ENCODE data around the gene RRM2. TPM values are rescaled to one million over a fixed set of nuclear protein-coding genes. Genes with fewer than 3 reads are reported as not detected.

The RRM2 gene
- 10 to 100 TPM; 44.8 to 65.9 (median 64.7) TPM for polyA plus RNA-seq (ENCODE audit: insufficient read length in 3 of 3)
- long read RNA-seq, donor 1, transcript RRM2-202 (10 exons, 3,673 nt), result major isoform, 10 of 12 reads
- long read RNA-seq, donor 1, partial matches to known transcripts, result 0 of 12 reads
- long read RNA-seq, donor 1, other reads (novel, unspliced or antisense), result 0 of 12 reads
- long read RNA-seq, donor 2, transcript RRM2-202 (10 exons, 3,673 nt), result major isoform, 8 of 8 reads
- long read RNA-seq, donor 2, partial matches to known transcripts, result 0 of 8 reads
- long read RNA-seq, donor 2, other reads (novel, unspliced or antisense), result 0 of 8 reads
- long read RNA-seq, donor 3, transcript RRM2-202 (10 exons, 3,673 nt), result major isoform, 20 of 21 reads
- long read RNA-seq, donor 3, partial matches to known transcripts, result 0 of 21 reads
- long read RNA-seq, donor 3, other reads (novel, unspliced or antisense), result 0 of 21 reads
- long read RNA-seq, donor 4, transcript RRM2-202 (10 exons, 3,673 nt), result major isoform, 9 of 11 reads
- long read RNA-seq, donor 4, partial matches to known transcripts, result 0 of 11 reads
- long read RNA-seq, donor 4, other reads (novel, unspliced or antisense), result 0 of 11 reads
- long read RNA-seq, donor 5, result 0 reads
- long read RNA-seq, donor 6, transcript RRM2-202 (10 exons, 3,673 nt), result major isoform, 13 of 17 reads
- long read RNA-seq, donor 6, partial matches to known transcripts, result 0 of 17 reads
- long read RNA-seq, donor 6, other reads (novel, unspliced or antisense), result 0 of 17 reads
- long read RNA-seq, donor 7, transcript RRM2-202 (10 exons, 3,673 nt), result major isoform, 16 of 16 reads
- long read RNA-seq, donor 7, partial matches to known transcripts, result 0 of 16 reads
- long read RNA-seq, donor 7, other reads (novel, unspliced or antisense), result 0 of 16 reads
- long read RNA-seq, donor 8, transcript RRM2-202 (10 exons, 3,673 nt), result major isoform, 19 of 20 reads
- long read RNA-seq, donor 8, partial matches to known transcripts, result 0 of 20 reads
- long read RNA-seq, donor 8, other reads (novel, unspliced or antisense), result 0 of 20 reads
- long read RNA-seq, donor 9, transcript RRM2-202 (10 exons, 3,673 nt), result major isoform, 7 of 7 reads
- long read RNA-seq, donor 9, partial matches to known transcripts, result 0 of 7 reads
- long read RNA-seq, donor 9, other reads (novel, unspliced or antisense), result 0 of 7 reads
- long read RNA-seq, donor 10, transcript RRM2-202 (10 exons, 3,673 nt), result major isoform, 11 of 59 reads
- long read RNA-seq, donor 10, partial matches to known transcripts, result 46 of 59 reads
- long read RNA-seq, donor 10, other reads (novel, unspliced or antisense), result 0 of 59 reads
- long read RNA-seq, donor 11, transcript RRM2-202 (10 exons, 3,673 nt), result major isoform, 9 of 9 reads
- long read RNA-seq, donor 11, partial matches to known transcripts, result 0 of 9 reads
- long read RNA-seq, donor 11, other reads (novel, unspliced or antisense), result 0 of 9 reads
- long read RNA-seq, donor 12, partial matches to known transcripts, result 0 of 3 reads
- long read RNA-seq, donor 12, other reads (novel, unspliced or antisense), result 0 of 3 reads
- long read RNA-seq, donor 13, transcript RRM2-202 (10 exons, 3,673 nt), result major isoform, 19 of 28 reads
- long read RNA-seq, donor 13, partial matches to known transcripts, result 5 of 28 reads
- long read RNA-seq, donor 13, other reads (novel, unspliced or antisense), result 0 of 28 reads
- long read RNA-seq, donor 14, transcript RRM2-202 (10 exons, 3,673 nt), result major isoform, 7 of 7 reads
- long read RNA-seq, donor 14, partial matches to known transcripts, result 0 of 7 reads
- long read RNA-seq, donor 14, other reads (novel, unspliced or antisense), result 0 of 7 reads
- long read RNA-seq, donor 15, partial matches to known transcripts, result 0 of 4 reads
- long read RNA-seq, donor 15, other reads (novel, unspliced or antisense), result 0 of 4 reads
- long read RNA-seq, donor 16, transcript RRM2-202 (10 exons, 3,673 nt), result major isoform, 21 of 35 reads
- long read RNA-seq, donor 16, partial matches to known transcripts, result 8 of 35 reads
- long read RNA-seq, donor 16, other reads (novel, unspliced or antisense), result 0 of 35 reads

DNA sequence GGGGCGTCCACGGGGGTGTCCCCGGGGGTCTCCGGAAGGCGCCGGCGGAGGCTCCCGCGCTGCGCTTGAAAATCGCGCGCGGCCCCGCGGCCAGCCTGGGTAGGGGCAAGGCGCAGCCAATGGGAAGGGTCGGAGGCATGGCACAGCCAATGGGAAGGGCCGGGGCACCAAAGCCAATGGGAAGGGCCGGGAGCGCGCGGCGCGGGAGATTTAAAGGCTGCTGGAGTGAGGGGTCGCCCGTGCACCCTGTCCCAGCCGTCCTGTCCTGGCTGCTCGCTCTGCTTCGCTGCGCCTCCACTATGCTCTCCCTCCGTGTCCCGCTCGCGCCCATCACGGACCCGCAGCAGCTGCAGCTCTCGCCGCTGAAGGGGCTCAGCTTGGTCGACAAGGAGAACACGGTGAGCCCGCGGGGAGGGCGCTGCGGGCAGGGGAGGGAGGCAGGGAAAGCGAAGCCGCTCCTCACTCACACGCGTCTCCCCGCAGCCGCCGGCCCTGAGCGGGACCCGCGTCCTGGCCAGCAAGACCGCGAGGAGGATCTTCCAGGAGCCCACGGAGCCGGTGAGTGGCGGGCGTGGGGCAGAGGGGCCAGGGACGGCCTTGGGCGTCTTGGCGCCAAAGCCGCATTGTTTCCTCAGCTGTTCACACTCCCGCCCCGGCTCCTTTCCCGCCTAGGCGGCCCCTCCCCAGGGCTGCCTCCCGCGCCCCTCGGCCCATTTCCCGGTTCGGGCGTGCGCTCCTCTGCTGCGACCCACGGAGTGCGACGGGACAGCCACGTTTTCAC lies at the start of gene RRM2:
RRM2 (plus strand) TSS at position 240 of the 781 bp plus-strand sequence; CDS start at position 300, 60 bp downstream.
- DNase-seq (ENCODE audit: extremely low read depth in 1 of 11, low read depth in 9 of 11, low spot score in 4 of 11), result peak; percentile 62 to 93 (median 89)

DNA sequence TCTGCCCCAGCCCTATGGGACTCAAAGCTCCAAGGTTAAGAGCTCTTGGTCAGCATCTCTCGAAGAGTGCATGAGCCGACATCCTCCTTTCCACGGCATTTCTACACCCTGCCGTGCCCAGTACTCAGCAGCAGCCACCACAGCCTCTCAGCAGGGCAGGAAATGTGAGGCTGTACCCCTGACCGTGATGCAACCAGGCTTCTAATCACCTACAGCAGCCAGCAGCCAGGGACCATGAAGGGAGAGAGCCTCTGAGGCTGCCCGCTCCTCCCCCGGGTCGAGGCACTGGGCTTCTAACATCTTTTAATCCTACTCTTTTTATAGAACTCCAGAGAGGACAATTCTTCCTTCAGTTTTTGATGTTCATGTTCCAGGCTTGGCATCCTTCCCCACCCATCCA lies 48.8 kb upstream of the RRM2 start:
- DNase-seq (ENCODE audit: extremely low read depth in 1 of 11, low read depth in 9 of 11, low spot score in 4 of 11), result no peak

DNA sequence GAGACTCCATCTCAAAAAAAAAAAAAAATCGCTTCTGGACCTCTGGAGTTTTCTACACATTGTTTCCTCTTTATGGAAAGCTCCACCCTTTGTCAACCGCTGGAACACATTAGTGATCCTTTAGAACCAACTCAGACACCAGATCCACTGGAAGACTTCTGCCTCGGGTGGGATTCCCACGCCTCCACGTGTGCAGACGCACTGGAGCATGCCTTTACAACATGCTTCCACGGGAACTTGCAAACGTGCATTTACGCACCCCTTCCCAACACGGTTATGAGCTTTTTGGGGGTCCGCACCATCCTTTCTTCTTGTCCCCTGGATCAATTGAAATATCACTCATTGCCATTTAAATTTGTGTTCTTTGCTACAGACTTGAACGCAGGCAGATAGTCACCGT lies 47.4 kb upstream of the RRM2 start:
- no peak for DNase-seq (ENCODE audit: extremely low read depth in 1 of 11, low read depth in 9 of 11, low spot score in 4 of 11)

DNA sequence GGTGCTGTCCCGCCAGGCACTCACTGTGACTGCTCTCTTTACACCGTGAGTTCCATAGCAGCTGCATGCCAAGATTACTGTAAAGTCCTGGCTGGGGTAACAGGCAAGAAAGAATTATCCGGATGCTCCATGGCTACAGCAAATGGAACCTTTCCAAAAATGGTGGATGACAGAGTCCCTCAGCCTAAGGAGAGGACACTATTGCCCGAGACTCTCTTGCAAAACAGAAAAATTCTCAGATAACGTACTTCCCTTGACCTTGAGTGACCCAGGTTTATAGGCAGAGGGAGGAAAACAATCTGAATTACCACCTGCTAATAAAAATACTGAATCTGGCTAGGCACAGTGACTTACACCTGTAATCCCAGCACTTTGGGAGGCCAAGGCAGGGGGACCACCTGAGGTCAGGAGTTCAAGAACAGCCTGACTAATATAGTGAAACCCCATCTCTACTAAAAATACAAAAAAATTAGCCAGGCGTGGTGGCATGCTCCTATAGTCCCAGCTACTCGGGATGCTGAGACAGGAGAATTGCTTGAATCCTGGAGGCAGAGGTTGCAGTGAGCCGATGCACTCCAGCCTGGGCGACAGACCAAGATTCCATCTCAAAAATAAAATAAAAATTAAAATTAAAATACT lies 46.8 kb upstream of the RRM2 start:
- DNase-seq (ENCODE audit: extremely low read depth in 1 of 11, low read depth in 9 of 11, low spot score in 4 of 11), result no peak

DNA sequence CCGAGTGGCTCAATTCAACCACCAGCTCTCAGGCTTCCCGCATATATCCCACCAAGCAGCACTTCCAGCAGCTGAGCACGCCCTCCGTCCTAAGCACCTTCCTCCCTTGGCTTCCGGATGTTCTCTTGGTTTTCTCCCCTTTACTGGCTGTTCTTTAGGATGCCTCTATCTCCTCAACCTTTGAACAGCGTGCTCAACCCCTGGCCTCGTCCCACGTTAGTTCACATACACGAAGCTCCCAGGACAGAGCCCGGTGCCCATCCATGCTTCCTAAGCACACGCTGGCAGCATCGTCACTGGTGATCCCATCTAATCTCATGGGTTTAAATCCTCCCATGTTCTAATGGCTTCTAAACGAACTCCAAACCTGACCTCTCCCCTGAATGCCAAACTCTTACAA lies 46.0 kb upstream of the RRM2 start:
- DNase-seq (ENCODE audit: extremely low read depth in 1 of 11, low read depth in 9 of 11, low spot score in 4 of 11), result no peak

DNA sequence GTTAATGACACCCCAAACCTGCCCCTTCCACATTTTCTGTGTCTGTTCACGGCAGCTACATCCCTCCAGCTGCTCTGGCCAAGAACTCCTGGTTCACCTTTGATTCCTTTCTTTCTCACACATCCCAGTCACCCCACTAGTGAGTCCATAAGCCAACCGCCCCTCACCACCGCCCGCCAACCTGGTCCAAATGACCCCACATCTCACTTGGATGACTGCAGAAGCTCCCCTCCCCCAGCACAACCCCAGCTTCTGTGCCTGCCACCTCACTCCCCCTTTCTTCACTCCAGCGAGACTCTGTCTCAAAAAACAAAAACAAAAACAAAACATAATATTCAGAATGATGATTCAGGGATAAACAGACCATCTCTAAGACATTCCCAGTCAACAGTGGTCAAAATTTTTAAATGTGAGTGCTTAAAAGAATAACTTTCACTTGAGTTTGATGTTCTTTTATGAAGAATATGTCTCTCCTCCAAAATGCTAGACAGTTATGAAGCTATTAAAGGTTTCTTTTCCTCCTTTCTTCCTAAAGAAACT lies 45.5 kb upstream of the RRM2 start:
- DNase-seq (ENCODE audit: extremely low read depth in 1 of 11, low read depth in 9 of 11, low spot score in 4 of 11), result no peak

DNA sequence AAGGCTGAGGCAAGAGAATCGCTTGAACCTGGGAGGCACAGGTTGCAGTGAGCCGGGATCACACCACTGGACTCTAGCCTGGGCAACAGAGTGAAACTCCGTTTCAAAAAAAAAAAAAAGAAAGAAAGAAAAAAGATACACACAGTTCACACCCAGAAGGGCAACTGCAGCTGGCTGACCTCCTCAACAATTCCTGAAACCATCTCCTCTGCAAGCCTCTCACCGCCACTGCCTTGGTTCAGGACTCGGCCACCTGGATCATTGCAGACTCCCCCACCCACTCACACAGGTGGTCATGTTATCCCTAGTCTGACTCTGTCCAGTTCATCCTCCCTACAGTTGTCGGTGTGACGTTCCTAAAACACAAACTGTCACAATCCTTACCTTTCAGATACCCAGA lies 44.5 kb upstream of the RRM2 start:
- DNase-seq (ENCODE audit: extremely low read depth in 1 of 11, low read depth in 9 of 11, low spot score in 4 of 11), result no peak

DNA sequence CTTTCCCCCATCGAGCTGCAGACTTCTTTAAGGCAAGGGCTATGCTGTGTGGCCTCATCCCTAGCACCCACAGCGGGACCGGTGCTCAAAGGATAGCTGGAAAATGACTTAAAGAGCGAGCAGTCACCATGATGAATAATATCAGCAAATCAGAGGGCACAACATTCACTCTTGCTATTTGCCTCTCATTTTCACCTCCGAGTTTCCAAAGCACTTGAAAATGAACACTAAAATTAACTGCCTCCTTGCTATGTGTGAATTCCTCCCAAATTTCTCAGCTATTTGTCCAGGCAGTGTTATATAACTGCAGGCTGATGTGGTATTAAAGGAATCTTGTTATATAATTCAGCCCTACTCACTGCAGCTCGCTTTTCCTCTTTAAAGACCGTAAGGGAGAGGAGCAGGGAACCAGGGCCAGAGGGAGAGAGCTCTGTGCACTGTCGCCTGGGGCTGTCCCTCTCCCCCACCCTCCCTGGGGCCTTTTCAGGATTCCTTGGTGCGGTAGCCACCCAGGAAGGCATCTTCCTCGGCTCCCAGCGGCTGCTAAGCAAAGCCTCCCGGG lies 43.8 kb upstream of the RRM2 start:
- no peak for DNase-seq (ENCODE audit: extremely low read depth in 1 of 11, low read depth in 9 of 11, low spot score in 4 of 11)

DNA sequence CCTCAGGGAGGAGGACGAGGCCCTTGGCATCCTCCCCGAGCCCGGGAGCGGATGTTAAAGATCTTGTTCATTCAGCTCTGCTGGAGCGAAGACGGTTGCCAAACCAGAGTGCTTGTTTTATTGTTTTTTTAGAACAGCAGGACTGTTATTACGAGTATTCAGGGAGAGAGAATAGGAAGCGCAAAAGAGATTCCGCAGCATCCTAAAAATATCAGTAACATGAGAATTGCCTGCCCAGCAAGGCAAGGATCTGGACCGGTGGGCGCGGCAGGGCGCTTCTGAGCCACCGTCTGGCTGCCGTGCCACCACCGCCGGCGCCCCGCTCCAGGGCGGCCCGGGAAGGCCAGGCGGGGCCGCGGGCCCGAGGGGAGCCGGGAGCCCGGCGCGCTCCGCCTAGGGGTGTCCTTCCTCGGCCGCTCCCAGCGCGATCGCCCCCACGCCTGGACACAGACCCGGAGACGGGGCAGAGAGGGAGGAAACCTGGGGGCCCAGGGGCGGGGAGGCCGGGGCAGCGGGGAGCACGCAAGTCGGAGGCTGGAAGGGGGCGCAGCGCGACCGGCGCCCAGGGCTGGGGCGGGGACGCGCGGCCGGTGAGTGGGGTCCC lies 43.2 kb upstream of the RRM2 start:
- DNase-seq (ENCODE audit: extremely low read depth in 1 of 11, low read depth in 9 of 11, low spot score in 4 of 11), result no peak

DNA sequence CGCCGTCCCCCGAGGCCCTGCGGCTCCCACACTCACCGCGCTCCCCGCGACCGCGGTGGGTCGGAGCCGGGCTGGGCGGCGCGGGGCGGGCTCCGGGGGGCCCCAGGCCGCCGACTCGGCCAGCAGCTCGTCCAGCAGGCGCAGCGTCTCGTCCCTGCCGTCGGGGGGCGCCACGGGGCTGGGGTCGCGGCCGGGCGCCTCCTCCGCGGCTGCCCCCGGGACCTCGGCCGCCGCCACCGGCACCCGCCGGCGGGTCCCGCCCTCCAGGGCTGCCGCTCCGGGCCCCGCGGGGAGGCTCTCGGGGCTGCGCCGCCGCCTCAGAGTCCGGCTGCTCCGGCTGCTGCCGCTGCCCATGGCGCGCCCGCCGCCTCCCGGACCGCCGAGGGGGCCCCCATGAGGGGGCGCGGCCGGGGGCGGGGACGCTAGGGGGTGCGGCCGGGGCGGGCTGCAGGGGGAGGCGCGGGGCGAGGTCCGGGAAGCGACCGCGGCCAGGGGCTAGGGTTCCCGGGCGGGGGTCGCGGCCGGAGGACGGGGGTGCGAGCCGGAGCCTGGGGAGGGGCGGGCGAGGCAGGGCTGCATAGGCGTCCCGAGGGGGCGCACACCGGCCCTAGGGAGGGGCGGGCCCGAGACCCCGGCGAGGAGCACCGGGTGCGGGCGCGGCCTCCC lies 42.5 kb upstream of the RRM2 start, which contains the start of gene CYS1:
CYS1 (minus strand) TSS at position 542 of the 666 bp plus-strand sequence; CDS start at position 354, 188 bp downstream.
- DNase-seq (ENCODE audit: extremely low read depth in 1 of 11, low read depth in 9 of 11, low spot score in 4 of 11), result no peak

DNA sequence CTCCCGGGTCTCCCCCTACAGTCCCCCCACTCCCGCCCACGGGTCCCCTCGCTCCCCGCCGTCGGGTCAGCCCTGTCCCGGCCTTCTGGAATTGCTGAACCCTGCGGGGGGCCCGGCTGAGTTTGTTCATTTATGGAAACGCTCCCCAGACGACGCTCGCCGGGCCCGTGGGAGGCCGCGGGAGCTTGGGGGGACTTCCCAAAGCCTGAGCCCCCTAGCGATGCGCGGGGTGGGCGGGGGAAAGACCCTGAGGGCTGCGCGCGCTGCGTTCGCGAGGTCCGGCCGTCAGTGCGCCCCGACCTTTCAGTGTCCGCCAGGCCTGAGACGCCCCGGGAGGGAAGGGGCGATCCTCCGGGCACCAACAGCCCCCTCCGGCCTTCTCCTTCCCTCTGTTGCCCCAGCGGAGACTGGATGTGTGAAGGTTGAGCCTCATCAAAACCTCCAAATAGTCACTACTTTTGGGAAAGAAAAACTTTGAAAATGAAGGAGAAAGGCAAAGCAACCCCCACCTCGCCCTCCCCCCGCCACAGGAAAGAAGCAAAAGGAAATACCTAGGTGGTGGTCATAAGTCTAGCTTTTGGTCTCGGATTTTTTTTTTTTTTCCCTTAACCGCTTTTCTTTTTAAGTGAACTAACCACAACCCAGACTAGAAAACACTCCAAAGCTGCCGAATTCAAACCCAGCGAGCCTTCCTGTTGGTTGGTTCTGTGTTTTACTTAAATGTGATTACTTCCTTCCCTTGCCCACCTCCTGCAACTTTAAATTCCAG lies 41.8 kb upstream of the RRM2 start:
- no peak for DNase-seq (ENCODE audit: extremely low read depth in 1 of 11, low read depth in 9 of 11, low spot score in 4 of 11)

DNA sequence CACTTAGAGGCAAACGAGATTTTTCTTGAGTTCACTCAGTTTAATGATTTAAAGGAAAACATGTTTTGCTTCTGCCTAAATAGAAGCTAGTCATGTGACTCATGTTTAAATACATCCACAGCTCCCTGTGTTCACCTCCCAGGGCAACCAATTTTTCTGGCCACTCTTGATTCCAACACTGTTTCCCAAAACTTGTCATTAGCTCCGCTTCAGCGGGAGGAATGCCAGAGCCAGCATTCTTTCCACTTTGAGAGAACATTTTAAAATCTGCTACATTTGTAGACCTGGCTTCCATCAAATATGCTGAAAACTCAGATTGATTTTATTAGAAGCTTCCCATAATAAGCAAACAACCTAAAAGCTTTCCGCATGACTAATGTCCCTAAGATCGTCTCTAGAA lies 39.5 kb upstream of the RRM2 start:
- no peak for DNase-seq (ENCODE audit: extremely low read depth in 1 of 11, low read depth in 9 of 11, low spot score in 4 of 11)

DNA sequence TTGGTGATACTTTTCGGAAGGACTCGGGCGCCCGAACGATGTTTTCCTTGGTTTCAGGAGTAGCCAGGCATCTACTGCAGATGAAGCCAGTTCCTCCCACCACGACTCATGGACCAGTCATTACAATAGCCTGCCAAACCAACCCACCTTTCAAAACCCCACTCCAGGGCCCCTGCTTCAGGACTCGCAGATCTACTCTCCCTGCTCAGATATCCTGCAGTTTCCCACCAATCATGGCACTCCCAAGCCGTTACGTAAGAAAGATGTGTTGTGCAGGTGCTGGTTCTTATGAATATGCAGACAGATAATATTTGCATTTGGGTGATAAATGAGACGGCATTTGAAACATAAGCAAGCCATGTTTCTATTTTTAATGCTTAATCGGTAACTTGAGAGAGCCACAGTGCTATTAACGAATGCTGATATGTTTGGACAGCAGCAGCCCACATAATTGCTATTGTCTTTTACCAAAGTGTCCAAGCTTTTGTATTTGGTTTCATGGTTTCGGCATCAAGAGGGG lies 38.8 kb upstream of the RRM2 start:
- no peak for DNase-seq (ENCODE audit: extremely low read depth in 1 of 11, low read depth in 9 of 11, low spot score in 4 of 11)

DNA sequence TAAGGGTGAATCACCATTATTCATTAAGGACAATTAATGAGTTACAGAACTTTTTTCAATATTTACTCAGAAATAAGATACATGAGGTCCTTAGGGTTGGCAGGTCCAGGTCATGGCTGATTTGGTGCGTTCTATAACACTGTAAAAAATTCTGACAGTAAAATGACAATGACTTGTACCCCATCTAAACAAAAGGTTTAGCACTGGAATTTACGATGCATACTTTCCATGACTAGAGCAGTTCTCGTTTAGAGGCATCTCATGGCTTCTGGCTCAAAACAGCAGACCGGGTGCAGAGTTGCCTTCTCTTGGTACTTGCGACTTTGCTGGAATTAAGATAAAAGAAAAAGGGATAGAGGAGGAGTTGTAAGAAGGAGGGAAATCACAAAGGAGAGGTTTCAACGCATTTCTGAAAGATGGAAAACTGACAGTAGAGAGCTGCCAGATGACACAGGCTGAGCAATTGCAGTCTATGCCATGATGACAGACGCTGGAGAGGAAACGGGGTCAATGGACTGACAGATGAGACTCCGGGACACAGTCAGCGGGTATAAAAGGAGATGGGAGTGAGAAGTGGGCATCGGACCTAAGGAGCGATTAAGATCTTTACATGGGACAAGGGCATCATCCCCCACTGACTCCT lies 38.2 kb upstream of the RRM2 start:
- DNase-seq (ENCODE audit: extremely low read depth in 1 of 11, low read depth in 9 of 11, low spot score in 4 of 11), result no peak
